SU-DHL-6 (cell line): ENCODE results near the gene IFFO2.

Experiments used
- CTCF ChIP-seq: fragments of 200-600 bp; sonication (generic); IDR thresholded peaks from one replicate; pipeline ENCODE4 v1.5.1; 2017; ENCODE audit warnings: antibody characterized with exemption, mild to moderate bottlenecking, low read length, moderate library complexity; ENCODE audit not compliant: insufficient read depth, poor library complexity, severe bottlenecking
- EZH2phosphoT487 ChIP-seq: fragments of 200-600 bp; sonication (generic), shearing (Covaris generic); conservative IDR thresholded peaks from 2 replicates; pipeline ENCODE4 v1.6.1; 2018; ENCODE audit warnings: mild to moderate bottlenecking, antibody characterized with exemption, low read length, moderate library complexity, mixed read lengths

- TF ChIP-seq CTCF, result no peak
- TF ChIP-seq EZH2phosphoT487, result no peak
Observed at GRCh38 chr1:18874036-18874435, 82.4 kb downstream of the IFFO2 start.
